ENCODE measurements around the gene HEXIM2.

The HEXIM2 gene

GRCh38 chr17:45128331-45128730 is 33.3 kb upstream of the HEXIM2 start:
- no peak for DNase-seq

GRCh38 chr17:45128989-45129388 is 32.7 kb upstream of the HEXIM2 start:
- DNase-seq = no peak

- no peak for DNase-seq
These were observed 32.2 kb upstream of the HEXIM2 start for GRCh38 chr17:45129426-45129939.

- DNase-seq = no peak
These were observed 31.6 kb upstream of the HEXIM2 start for GRCh38 chr17:45129940-45130680.

- no peak for DNase-seq
These were observed 30.7 kb upstream of the HEXIM2 start for GRCh38 chr17:45130681-45131615.

- DNase-seq = peak; percentile 56
These were observed 29.9 kb upstream of the HEXIM2 start for GRCh38 chr17:45131616-45132319.

- no peak for DNase-seq
These were observed 29.4 kb upstream of the HEXIM2 start, which contains the start of gene PLCD3 for GRCh38 chr17:45132320-45132571. Gene PLCD3 (minus strand): TSS chr17:45132515. CDS start chr17:45132410, 105 bp downstream.

- DNase-seq = peak; percentile 67
These were observed 28.9 kb upstream of the HEXIM2 start for GRCh38 chr17:45132572-45133463.

- DNase-seq = peak; percentile 94
These were observed 26.3 kb upstream of the HEXIM2 start, which contains the start of gene ACBD4 for GRCh38 chr17:45135192-45135977. Gene ACBD4 (plus strand): TSS chr17:45135687. CDS start chr17:45136145, 458 bp downstream.

GRCh38 chr17:45135978-45136791 is 25.5 kb upstream of the HEXIM2 start:
- DNase-seq = no peak

GRCh38 chr17:45136846-45137560 is 24.7 kb upstream of the HEXIM2 start:
- no peak for DNase-seq

- no peak for DNase-seq
These were observed 23.9 kb upstream of the HEXIM2 start for GRCh38 chr17:45137561-45138305.

GRCh38 chr17:45138911-45139532 is 22.7 kb upstream of the HEXIM2 start:
- DNase-seq = no peak

GRCh38 chr17:45139533-45139920 is 22.1 kb upstream of the HEXIM2 start:
- DNase-seq = no peak

- DNase-seq = no peak
These were observed 18.5 kb upstream of the HEXIM2 start for GRCh38 chr17:45143094-45143670.

GRCh38 chr17:45143767-45144198 is 17.9 kb upstream of the HEXIM2 start:
- peak; percentile 44 for DNase-seq

GRCh38 chr17:45144199-45145034 is 17.3 kb upstream of the HEXIM2 start:
- peak; percentile 31 for DNase-seq
